ENCODE data around the gene XPNPEP1. TPM values are rescaled to one million over a fixed set of nuclear protein-coding genes. Genes with fewer than 3 reads are reported as not detected.
"Not testable (repeated sequence)": the region's sequence is repeated elsewhere in the genome, so short reads cannot be mapped to it uniquely, and the experiment has no call there.

Gene XPNPEP1
- total RNA-seq, 2 donors from 2014 or later, result 39.2 to 50.2 TPM

- Histone ChIP-seq H3K36me3 (ENCODE audit: control insufficient read depth, insufficient read depth, low read length) (peaks cover 3% of the 10 kb centered on the region), H3K9ac (ENCODE audit: extremely low read depth, low read length, poor library complexity, severe bottlenecking) (no peak overlapping the region), H3K27ac (ENCODE audit: low read depth, low read length) (no peak overlapping the region), H3K27me3 (ENCODE audit: control insufficient read depth, insufficient read depth, low read length, poor library complexity, severe bottlenecking) (no peaks in the 10 kb centered on the region), H3K9me3 (ENCODE audit: control insufficient read depth, low read length) (no peaks in the 10 kb centered on the region), H3K4me1 (ENCODE audit: control insufficient read depth, insufficient read depth, low read length) (no peaks in the 10 kb centered on the region), H3K4me3 (ENCODE audit: low read length) (no peak overlapping the region)
- Mint-ChIP-seq H3K4me3 (no peak overlapping the region), H3K9me3 (no peaks in the 10 kb centered on the region), H3K27ac (no peak overlapping the region), H3K27me3 (ENCODE audit: insufficient read depth) (peaks cover 14% of the 10 kb centered on the region), H3K36me3 (ENCODE audit: low read depth) (no peaks in the 10 kb centered on the region), H3K4me1 (peaks cover 19% of the 10 kb centered on the region)
- no peak for DNase-seq
- WGBS, 2 experiments (ENCODE audit: insufficient coverage in 1 of 2, insufficient read length in 1 of 2), result 94% methylated on average over 3 of the region's 3 CpGs; no CpG with 5 or more reads in 1 of the 2 experiments
- TF ChIP-seq CTCF (conservative IDR thresholded peaks at IDR 0.05), result no peak
These were observed 3.3 kb downstream of the XPNPEP1 start for GRCh38 chr10:109920016-109920415.

GRCh38 chr10:109919220-109919619 lies 4.1 kb downstream of the XPNPEP1 start:
- Histone ChIP-seq H3K4me3 (ENCODE audit: low read length) (no peak overlapping the region), H3K27me3 (ENCODE audit: control insufficient read depth, insufficient read depth, low read length, poor library complexity, severe bottlenecking) (no peaks in the 10 kb centered on the region), H3K27ac (ENCODE audit: low read depth, low read length) (no peak overlapping the region), H3K9ac (ENCODE audit: extremely low read depth, low read length, poor library complexity, severe bottlenecking) (no peak overlapping the region), H3K36me3 (ENCODE audit: control insufficient read depth, insufficient read depth, low read length) (peaks cover 3% of the 10 kb centered on the region), H3K9me3 (ENCODE audit: control insufficient read depth, low read length) (no peaks in the 10 kb centered on the region), H3K4me1 (ENCODE audit: control insufficient read depth, insufficient read depth, low read length) (no peaks in the 10 kb centered on the region)
- H3K27ac Mint-ChIP-seq, result no peak overlapping the region
- H3K27me3 Mint-ChIP-seq (ENCODE audit: insufficient read depth), result peaks cover 10% of the 10 kb centered on the region
- peaks cover 2% of the 10 kb centered on the region for H3K36me3 Mint-ChIP-seq (ENCODE audit: low read depth)
- H3K4me1 Mint-ChIP-seq, result peaks cover 14% of the 10 kb centered on the region
- no peak for DNase-seq
- WGBS, 2 experiments (ENCODE audit: insufficient coverage in 1 of 2, insufficient read length in 1 of 2), result no CpG with 5 or more reads among the region's 2 CpGs
- H3K9me3 Mint-ChIP-seq, result no peaks in the 10 kb centered on the region
- H3K4me3 Mint-ChIP-seq, result no peak overlapping the region
- TF ChIP-seq CTCF (conservative IDR thresholded peaks at IDR 0.05), result no peak

GRCh38 chr10:109918707-109919106 lies 4.6 kb downstream of the XPNPEP1 start:
- not testable (repeated sequence) for H3K36me3 Mint-ChIP-seq (ENCODE audit: low read depth); H3K9ac ChIP-seq (ENCODE audit: extremely low read depth, low read length, poor library complexity, severe bottlenecking); H3K27me3 Mint-ChIP-seq (ENCODE audit: insufficient read depth); H3K27ac Mint-ChIP-seq; H3K9me3 Mint-ChIP-seq; H3K36me3 ChIP-seq (ENCODE audit: control insufficient read depth, insufficient read depth, low read length); H3K9me3 ChIP-seq (ENCODE audit: control insufficient read depth, low read length); DNase-seq; H3K27me3 ChIP-seq (ENCODE audit: control insufficient read depth, insufficient read depth, low read length, poor library complexity, severe bottlenecking); H3K4me1 ChIP-seq (ENCODE audit: control insufficient read depth, insufficient read depth, low read length); H3K4me3 Mint-ChIP-seq; H3K4me3 ChIP-seq (ENCODE audit: low read length); H3K27ac ChIP-seq (ENCODE audit: low read depth, low read length)
- peaks cover 13% of the 10 kb centered on the region for H3K4me1 Mint-ChIP-seq
- WGBS, 2 experiments (ENCODE audit: insufficient coverage in 1 of 2, insufficient read length in 1 of 2), result 99 to 100% methylated on average over 4 to 5 of the region's 6 CpGs

GRCh38 chr10:109915566-109915965 lies 7.7 kb downstream of the XPNPEP1 start:
- no peak overlapping the region for H3K27ac ChIP-seq (ENCODE audit: low read depth, low read length)
- no peak for TF ChIP-seq CTCF (conservative IDR thresholded peaks at IDR 0.05)
- Mint-ChIP-seq H3K27me3 (ENCODE audit: insufficient read depth) (no peaks in the 10 kb centered on the region), H3K36me3 (ENCODE audit: low read depth) (peaks cover 4% of the 10 kb centered on the region), H3K4me1 (peaks cover 21% of the 10 kb centered on the region), H3K9me3 (no peaks in the 10 kb centered on the region), H3K4me3 (no peak overlapping the region), H3K27ac (no peak overlapping the region)
- H3K4me1 ChIP-seq (ENCODE audit: control insufficient read depth, insufficient read depth, low read length), result no peaks in the 10 kb centered on the region
- 73 to 86% methylated on average over 1 to 2 of the region's 2 CpGs for WGBS, 2 experiments (ENCODE audit: insufficient coverage in 1 of 2, insufficient read length in 1 of 2)
- no peak for DNase-seq
- no peak overlapping the region for H3K9ac ChIP-seq (ENCODE audit: extremely low read depth, low read length, poor library complexity, severe bottlenecking)
- no peak overlapping the region for H3K4me3 ChIP-seq (ENCODE audit: low read length)
- no peaks in the 10 kb centered on the region for H3K27me3 ChIP-seq (ENCODE audit: control insufficient read depth, insufficient read depth, low read length, poor library complexity, severe bottlenecking)
- no peaks in the 10 kb centered on the region for H3K9me3 ChIP-seq (ENCODE audit: control insufficient read depth, low read length)
- H3K36me3 ChIP-seq (ENCODE audit: control insufficient read depth, insufficient read depth, low read length), result peaks cover 27% of the 10 kb centered on the region

Data from endodermal cell (in vitro differentiated cells).